T-helper 2 cell treated with Interferon-gamma antibody and Interleukin-4, amounts not matched to agents 100 ng/mL and 5 ng/mL, for 36 hours (primary cell): Measurements from ENCODE around the gene MED13. TPM values are rescaled to one million over a fixed set of nuclear protein-coding genes. Genes with fewer than 3 reads are reported as not detected.

Experiments used
- intact Hi-C: fragments of 100-400 bp; cut with micrococcal nuclease; formaldehyde crosslinking; loops from one replicate; pipeline ENCODE4 v1.15.1; 2023
- total RNA-seq: library from RNA; stranded (reverse); gene quantifications from 2 replicates; pipeline ENCODE4 v1.2.3, GENCODE V29; 2022

The MED13 gene, protein sequence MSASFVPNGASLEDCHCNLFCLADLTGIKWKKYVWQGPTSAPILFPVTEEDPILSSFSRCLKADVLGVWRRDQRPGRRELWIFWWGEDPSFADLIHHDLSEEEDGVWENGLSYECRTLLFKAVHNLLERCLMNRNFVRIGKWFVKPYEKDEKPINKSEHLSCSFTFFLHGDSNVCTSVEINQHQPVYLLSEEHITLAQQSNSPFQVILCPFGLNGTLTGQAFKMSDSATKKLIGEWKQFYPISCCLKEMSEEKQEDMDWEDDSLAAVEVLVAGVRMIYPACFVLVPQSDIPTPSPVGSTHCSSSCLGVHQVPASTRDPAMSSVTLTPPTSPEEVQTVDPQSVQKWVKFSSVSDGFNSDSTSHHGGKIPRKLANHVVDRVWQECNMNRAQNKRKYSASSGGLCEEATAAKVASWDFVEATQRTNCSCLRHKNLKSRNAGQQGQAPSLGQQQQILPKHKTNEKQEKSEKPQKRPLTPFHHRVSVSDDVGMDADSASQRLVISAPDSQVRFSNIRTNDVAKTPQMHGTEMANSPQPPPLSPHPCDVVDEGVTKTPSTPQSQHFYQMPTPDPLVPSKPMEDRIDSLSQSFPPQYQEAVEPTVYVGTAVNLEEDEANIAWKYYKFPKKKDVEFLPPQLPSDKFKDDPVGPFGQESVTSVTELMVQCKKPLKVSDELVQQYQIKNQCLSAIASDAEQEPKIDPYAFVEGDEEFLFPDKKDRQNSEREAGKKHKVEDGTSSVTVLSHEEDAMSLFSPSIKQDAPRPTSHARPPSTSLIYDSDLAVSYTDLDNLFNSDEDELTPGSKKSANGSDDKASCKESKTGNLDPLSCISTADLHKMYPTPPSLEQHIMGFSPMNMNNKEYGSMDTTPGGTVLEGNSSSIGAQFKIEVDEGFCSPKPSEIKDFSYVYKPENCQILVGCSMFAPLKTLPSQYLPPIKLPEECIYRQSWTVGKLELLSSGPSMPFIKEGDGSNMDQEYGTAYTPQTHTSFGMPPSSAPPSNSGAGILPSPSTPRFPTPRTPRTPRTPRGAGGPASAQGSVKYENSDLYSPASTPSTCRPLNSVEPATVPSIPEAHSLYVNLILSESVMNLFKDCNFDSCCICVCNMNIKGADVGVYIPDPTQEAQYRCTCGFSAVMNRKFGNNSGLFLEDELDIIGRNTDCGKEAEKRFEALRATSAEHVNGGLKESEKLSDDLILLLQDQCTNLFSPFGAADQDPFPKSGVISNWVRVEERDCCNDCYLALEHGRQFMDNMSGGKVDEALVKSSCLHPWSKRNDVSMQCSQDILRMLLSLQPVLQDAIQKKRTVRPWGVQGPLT (N-terminal part only)
- total RNA-seq: 60.7 and 62.4 TPM in 2 replicates

DNA sequence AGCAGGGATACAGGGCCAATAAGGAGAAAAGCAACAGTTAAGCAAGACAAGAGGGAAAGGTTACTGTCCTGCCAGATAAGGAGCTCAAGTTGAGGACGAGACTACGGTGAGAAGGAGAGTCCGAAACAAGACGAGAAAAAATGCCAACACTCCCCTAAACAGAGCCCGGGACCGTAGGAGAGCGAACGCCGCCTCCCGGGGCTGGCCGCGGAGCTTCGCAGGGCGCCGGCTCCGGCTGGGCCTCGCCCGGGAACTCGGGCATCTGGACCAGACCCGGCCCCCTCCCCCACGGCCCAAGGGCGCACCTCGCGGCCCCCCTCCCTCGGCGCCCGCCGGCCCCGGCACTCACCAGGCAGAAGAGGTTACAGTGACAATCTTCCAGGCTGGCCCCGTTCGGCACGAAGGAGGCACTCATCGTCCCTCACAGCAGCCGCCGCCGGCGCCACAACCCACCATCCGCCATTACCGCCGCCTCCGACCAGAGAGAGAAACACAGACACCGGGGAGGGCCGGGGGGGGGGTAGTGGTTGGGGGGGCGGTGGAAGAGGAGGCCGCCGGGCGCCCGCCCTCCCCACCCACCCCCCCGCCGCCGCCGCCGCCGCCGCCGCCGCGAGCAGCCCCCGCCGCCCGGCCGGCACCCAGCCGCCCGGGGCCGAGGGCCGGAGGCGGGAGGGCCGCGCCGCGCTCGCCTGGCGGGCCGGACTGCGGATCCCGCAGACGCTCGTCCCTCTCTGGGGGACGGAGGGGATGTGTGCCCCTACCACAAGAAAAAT lies at the start of gene MED13:
Gene MED13 (minus strand): TSS at position 488 of the 773 bp plus-strand sequence. CDS start 73 bp downstream, at position 415.
- intact Hi-C loops: loop anchor here (1.0 kb wide), 2 partner anchors 44 to 138 kb away; partner anchors contain the start of gene INTS2

DNA sequence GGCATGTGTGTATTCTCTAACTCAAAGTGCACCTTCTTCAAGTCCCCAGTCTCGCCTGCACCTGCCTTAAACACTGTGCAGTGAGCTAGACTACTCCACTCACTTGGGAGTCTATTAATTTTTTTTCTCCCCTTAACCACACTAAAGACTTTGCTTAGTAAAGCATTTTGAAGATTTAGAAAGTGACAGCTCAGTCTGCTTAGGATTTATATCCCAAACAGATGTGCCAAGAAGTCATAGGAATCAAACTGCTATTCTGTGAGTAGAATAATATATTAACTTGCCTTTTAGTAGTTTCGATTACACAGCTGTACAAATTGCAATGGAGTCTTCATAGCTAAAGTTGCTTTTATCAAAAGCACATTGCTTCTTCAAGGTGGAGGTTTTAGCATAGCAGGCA lies 47.2 kb upstream of the MED13 start:
- intact Hi-C loops: no loop called here

DNA sequence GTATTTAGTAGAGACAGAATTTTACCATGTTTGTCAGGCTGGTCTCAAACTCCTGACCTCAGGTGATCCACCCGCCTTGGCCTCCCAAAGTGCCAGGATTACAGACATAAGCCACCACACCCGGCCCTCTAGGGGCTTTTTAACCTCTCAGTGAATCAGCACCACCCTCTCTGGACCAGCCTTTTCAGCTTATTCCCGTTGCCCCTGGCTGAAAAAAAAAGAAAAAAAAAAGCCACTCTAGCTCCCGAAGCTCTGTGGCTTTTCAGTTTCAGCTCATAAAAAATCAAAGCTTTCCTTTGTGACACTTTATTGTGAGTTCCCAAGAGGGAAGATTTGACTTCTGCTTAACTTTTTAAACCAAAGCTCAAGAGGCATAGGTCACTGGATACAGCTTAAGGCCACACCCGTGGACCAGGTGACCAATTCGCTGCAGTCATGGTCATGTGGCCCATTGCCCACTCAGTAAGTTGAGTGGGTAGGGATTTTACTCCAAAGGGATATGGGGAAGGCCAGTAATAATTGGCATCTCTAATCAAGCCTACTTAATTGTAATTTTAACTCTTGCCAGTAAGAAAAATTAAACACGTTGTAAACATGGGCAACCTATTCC lies 46.6 kb upstream of the MED13 start:
- intact Hi-C loops: no loop called here

DNA sequence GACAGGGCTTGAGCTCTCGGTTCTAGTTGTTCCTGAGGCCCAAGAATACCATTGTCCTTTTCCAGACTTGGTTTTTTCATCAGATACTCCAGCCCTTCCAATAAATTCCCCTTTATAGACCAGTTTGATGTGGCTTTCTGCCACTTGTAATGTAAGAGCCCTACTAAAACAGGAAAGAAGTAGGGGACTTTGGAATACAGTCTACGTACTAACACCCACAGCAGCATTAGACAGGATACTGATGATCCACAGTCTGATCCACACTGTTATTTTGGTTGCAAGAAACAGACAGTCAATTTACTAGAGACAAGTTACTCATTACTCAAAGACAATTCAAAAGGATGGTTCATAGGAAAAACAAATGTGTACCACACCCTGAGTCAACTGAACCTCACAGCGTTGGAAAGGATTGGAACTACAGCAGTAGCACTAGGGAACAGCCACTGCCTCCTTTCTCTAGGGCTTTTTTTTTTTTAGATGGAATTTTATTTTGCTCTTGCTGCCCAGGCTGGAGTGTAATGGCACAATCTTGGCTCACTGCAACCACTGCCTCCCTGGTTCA lies 45.9 kb upstream of the MED13 start:
- intact Hi-C loops: no loop called here

DNA sequence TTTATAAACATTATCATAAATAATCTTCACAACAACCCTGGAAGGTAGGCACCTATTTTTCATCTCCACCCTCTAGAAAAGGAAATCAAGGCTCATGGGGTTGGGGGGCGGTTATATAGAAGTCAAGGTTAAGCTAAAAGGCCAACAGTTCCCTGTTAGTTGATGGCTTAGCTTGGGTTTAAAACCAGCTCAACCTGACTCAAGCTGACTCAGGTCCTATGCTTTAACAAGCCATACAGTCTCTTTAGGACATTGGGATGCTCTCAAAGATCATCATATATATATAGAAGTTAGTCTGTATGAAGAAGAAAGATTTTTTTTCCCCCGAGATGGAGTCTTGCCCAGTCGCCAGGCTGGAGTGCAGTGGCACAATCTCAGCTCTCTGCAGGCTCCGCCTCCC lies 44.8 kb upstream of the MED13 start:
- intact Hi-C loops: loop anchor here (1.0 kb wide), 2 partner anchors 45 to 474 kb away; partner anchors contain the start of gene MED13

DNA sequence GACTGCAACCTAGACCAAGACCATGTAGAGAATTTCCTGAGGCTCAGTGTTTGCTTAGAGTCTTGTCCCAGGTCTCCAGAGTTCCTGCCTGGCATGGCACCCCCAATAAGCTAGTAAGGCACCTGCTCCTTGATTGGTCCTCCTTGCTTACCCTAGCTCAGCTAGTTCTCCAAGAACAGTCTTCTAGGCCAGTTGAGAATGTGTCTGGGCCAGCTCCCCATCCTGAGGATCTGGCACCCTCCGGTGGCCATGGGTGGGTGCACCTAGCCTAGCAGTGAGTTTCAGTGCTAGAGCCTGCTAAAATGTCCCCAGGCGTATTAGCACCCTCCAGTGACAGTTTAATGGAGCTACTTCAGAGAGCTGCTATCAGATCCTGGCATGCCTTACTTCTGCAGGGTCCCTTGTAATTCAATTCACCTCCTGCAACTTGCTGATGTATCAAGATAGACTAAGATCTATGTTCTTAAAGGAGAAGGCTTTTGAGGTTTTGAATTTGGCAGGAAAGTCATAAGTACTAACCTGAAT lies 44.4 kb upstream of the MED13 start:
- intact Hi-C loops: loop anchor here (1.0 kb wide), 2 partner anchors 44 to 473 kb away; partner anchors contain the start of gene MED13

DNA sequence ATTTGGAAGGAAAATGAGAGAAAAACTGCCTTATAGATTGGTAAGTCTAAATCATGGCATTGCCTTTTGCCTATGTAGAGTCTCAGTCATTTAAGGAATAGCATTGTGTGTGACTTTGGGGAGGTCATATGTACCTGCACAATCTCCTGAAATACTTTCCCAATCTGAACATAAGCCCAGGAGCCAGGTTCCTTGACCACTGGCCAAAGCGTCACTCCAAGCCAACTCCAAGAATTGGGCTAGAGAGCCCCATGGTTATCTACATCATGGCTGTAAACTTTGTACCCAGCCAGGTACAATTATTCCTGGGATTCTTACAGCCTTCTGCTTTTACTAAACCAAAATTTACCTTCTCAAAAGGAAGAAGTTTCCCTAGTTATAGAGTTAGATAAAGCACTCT lies 40.8 kb upstream of the MED13 start:
- intact Hi-C loops: no loop called here

DNA sequence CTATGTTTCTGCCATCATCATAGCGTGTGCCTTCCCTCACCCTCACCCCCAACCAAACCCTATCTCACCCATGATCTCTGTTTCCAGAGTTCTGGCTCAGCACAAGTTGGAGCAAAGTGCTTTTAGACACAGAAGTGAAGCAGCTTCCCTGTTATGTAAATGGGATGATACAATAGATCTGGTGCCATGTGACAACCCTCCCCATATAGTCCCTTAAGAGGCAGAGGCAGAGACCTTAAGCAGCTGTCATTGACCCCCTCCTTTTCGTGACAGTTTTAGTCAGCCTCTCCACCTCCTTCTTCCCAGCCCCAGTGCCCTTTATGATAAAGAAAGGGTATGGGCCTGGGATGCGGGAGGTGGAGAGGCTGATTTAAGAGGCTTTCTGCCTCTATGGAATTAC lies 40.3 kb upstream of the MED13 start:
- intact Hi-C loops: no loop called here

DNA sequence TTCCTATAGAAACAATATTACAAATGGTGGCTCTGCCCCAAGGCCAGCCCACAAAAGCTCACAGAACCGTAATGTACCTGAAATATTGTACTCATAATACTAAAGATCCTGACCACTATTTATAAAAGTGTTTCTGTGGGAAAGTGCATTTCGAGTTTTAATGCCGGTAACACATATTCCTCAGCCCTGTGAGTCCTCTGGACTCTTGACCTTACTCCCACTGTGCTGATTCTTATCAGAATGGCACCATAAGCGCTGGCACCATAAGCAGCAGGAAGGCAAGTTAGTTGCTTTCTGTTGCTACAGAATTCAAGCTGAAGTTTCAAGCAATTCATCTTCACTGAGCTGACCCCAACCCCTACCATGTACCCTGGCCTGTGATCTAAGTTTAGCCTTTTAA lies 36.4 kb upstream of the MED13 start:
- intact Hi-C loops: no loop called here

DNA sequence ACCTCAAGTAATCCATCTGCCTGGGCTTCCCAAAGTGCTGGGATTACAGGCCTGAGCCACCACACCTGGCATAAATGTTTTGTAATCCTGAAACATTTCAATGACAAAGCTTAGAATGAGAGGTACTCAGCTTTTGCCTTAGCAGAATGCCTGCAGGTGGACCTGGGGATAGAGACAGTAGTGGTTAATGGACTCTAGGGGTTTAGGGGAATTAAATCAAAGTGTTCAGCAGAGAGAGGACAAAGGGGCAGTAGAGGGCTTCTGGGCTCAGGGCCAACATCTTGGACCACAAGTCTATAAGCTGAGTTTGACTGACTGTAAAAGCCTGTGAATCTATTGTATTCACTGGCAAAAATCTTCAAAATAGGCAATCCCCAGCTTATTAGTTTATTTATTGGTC lies 36.0 kb upstream of the MED13 start:
- intact Hi-C loops: no loop called here

DNA sequence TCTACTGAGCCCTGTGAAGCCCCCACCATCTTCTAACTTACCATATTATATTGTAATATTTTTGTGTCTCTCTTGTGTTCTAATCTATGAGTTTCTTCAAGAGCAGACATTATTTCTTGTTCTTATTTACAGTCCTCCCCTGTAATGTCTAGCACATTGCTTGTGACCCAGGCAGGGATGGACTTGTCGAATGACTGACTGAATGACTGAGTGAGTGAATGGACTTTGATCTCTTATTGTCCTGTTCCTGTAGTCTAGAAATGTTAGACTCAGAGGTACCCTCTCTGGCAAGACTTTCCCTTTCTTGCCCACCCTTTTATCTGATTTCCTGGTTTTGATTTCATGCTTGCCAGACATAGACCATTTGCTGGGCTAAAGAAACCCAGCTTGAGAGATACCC lies 35.0 kb upstream of the MED13 start:
- intact Hi-C loops: no loop called here

DNA sequence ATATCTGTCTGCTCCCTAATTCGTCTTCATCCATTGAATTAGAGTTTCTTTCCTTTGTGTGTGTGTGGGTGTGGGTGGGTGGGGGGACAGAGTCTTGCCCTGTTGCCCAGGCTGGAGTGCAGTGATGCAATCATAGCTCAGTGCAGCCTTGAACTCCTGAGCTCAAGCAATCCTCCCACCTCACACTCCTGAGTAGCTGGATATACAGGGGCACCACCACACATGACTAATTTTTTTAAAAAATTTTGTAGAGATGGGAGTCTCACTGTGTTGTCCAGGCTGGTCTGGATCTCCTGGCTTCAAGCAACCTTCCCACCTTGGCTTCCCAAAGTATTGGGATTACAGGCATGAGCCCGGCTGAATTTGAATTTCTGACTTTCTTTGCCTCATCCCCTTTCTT lies 34.5 kb upstream of the MED13 start:
- intact Hi-C loops: no loop called here

DNA sequence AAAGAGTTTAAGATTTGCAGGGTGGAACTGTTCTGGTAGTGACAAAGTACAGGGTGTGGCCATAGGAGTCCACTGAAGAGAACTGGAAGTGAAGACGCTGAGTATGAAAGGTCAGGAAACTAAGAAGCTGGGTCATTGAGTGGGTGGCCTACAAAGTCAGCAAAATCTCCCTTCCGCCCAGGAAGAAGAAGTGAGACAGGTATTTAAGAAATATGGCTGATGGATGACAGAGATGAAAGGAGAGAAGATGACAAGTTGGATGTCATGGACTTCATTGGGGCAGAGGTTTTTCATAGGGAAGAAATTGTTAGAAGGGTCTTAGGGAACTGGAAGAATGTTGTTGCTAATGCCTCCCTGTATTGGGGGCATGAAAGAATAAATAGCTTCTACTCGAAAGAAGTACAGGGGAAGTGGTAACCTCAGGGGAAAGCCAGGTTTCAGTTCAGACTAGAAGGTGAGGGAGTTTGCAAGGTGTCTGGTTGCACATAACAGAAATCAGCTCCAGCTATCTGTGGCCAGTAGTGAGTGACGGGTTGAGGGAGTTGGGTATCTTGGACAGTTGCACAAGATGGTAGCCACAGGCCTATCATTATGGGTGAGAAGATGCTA lies 33.6 kb upstream of the MED13 start:
- intact Hi-C loops: no loop called here

DNA sequence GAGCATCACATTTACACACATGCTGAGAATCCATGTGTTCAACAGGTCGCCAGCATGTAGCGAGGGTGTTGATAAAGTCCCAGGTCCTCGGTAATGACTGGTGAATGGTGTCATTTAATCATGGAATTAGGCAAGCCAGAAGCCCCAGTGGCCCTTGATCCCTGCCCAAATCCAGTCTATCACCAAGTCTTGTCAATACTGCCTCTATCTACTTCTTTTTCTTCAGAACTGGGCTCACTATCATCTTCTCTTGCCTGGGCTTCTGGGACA lies 31.3 kb upstream of the MED13 start:
- intact Hi-C loops: no loop called here

DNA sequence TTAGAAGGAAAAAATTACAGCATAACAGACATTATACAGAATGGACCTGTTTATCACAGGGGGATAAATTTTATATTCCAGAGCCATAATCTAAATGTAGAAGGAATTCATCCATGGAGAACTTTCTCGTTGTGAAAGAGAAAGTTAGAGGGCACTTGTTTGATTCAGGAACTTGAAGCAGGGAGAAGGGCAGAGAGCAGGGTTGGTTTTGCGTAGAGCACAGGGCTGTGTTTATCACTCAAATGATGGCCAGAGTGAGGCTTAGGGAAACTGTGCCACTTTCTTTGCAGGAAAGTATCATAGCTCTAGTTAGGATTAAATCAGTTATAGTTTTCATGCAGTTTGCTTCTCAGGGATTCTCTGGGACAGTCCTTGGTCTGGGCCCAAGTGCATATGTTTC lies 29.1 kb upstream of the MED13 start:
- intact Hi-C loops: no loop called here

DNA sequence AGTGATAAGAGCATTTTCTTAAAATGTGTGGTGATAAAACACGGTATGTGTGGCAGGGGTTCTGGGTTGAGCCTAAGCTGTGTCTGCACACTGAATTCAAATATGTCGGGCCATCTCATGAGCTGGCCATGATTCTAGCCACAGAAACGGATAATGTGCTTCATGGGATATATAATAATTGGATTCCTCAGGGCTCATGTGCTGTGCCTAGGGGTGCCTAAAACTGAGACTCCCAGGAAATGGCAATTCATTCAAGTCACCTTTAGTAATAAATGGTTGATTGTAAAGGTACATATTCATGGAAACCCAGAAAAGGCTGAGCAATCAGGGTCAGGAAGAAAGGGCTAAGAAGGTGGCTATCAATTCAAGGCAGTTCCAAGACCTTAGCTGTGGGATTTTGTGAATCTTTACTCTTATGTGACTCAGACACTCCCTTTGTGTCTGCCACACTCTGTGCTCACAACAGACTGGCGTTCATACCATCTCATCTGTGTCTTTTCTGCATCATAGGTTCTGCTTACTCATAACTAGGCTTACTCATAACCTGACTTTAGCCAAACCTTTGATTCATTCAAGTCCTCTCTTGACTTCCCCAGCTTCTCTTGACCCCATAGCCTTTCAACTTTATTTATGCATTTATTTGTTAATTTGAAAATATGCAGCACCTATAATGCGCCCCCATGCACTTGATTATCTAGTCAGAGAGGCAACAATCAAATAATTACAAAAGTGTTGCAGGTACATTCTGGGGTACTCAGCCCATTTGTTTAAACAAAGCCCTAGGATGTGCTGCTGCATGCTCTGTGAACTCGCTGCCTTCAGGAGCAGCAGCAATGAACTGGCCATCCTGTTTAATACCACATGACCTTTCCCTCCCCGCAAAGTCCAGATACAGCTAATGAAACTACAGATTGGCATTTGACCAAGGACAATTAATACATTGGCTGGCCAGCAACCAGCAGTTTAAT lies 28.4 kb upstream of the MED13 start:
- intact Hi-C loops: no loop called here

DNA sequence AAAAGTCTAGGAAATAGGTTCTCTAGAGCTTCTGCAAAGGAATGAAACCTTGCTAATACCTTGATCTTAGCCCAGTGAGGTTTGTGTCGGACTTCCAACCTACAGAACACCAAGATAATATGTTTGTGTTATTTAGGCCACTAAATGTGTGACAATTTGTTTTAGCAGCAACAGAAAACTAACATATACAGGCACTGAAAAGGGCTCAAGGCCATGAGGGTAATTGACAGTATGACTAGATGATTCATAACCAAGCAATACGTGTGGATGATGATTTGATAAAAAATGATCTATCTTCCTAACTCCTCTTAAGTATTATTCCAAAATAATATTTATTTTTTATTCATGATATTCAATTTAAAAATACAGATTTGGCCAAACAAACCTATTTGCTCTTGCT lies 27.7 kb upstream of the MED13 start:
- intact Hi-C loops: no loop called here

DNA sequence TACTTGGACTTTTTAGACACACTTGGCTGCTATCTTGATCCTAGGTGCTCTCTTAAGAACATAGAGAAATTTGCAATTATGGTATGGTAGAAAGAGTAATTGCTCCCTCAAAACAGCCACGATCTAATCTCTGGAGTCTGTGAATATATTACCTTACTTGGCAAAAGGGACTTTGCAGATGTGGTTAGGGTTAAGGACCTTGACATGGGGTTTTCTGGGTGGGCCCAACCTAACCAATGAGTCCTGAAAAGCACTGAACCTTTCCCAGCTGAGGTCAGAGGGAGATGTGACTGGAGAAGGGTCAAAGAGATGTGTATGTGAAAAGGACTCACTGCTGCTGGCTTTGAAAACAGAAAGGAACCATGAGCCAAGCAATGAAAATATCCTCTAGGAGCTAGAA lies 26.7 kb upstream of the MED13 start:
- intact Hi-C loops: no loop called here
